Adrenal gland (tissue), 5 donors: ENCODE data around the gene MEOX1.

Source experiments
- CTCF ChIP-seq, 6 experiments: fragments of 450-650 bp in 4 of 6; fragments of 200-600 bp in 2 of 6; sonication (generic) in 1 of 6; IDR thresholded peaks; 1 replicate in 5 of 6; 2 replicates in 1 of 6; pipeline versions ENCODE4 v1.5.1 to v1.8.0; 2016 to 2021; ENCODE audit warnings: antibody characterized with exemption in 6 of 6, mild to moderate bottlenecking in 2 of 6, moderate library complexity in 1 of 6
- POLR2A ChIP-seq, 2 donors: fragments of 450-650 bp; IDR thresholded peaks; one replicate each; pipeline ENCODE4 v1.6.1; 2017; ENCODE audit warnings: antibody characterized with exemption in 2 of 2, mild to moderate bottlenecking in 2 of 2, moderate library complexity in 1 of 2
- donor health status: DM: no; HTN: no; CAD: no.

GRCh38 chr17:43626023-43626422, 35.7 kb downstream of the MEOX1 start:
- TF ChIP-seq POLR2A (IDR thresholded peaks at IDR 0.05) (no peak), CTCF (IDR thresholded peaks at IDR 0.05) (no peak)
